ENCODE results near the gene PAX7. TPM values are rescaled to one million over a fixed set of nuclear protein-coding genes. Genes with fewer than 3 reads are reported as not detected.

PAX7 gene
- total and polyA plus RNA-seq, 2 of the 4 experiments (the other 2 are of a cell fraction): not detected

DNA sequence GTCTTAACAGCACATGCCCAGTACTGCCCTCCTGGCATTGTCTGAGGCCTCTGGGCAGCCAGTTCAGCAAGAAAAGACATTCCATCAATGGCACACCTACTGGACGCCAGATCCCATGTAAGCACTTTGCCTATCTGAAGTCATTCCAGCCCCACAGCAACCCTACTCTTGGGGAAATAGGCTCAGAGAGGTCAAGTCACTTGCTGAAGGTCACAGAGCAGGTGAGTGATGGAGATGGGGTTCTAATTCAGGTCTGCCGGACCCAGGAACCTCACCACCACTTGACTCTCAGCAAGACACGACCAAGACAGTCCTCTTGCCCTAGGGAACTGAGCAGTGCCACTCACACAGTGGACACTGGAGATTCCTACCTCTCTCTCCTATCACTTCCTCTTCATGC, 79.4 kb downstream of the PAX7 start:
- POLR2A ChIA-PET (ENCODE audit: unreplicated experiment): no interaction called here

More for the DNA sequence above, 79.4 kb downstream of the PAX7 start:
- no peaks in the 10 kb centered on the region for H3K9me1 ChIP-seq (ENCODE audit: insufficient read depth, low read length)
- DNase-seq (no peak), ATAC-seq (ENCODE audit: low read depth) (no peak)
- CTCF ChIA-PET: no interaction called here
- no peak overlapping the region for H3K9ac ChIP-seq (ENCODE audit: low read depth, low read length)
- no TSS peak for BruUV-seq (replicated peaks)
- no peak overlapping the region for H4K91ac ChIP-seq (ENCODE audit: insufficient read depth, low read depth, low read length)
- H3K36me3 ChIP-seq (ENCODE audit: control insufficient read depth, insufficient read depth, low read length): no peaks in the 10 kb centered on the region
- H2BK120ac ChIP-seq (ENCODE audit: low read depth, low read length): no peak overlapping the region
- no peak overlapping the region for H3K18ac ChIP-seq (ENCODE audit: low read depth, low read length)
- no peak overlapping the region for H3K14ac ChIP-seq (replicated peaks; ENCODE audit: low read depth, low read length)
- H2BK5ac ChIP-seq (ENCODE audit: low read depth, low read length, poor library complexity, severe bottlenecking): no peak overlapping the region
- TF ChIP-seq SMC3 (IDR thresholded peaks at IDR 0.05; ENCODE audit: low read depth, low read length): no peak
- no peak for TF ChIP-seq USF2 (IDR thresholded peaks at IDR 0.05; ENCODE audit: low read depth, low read length)
- TF ChIP-seq, protein P1, sequence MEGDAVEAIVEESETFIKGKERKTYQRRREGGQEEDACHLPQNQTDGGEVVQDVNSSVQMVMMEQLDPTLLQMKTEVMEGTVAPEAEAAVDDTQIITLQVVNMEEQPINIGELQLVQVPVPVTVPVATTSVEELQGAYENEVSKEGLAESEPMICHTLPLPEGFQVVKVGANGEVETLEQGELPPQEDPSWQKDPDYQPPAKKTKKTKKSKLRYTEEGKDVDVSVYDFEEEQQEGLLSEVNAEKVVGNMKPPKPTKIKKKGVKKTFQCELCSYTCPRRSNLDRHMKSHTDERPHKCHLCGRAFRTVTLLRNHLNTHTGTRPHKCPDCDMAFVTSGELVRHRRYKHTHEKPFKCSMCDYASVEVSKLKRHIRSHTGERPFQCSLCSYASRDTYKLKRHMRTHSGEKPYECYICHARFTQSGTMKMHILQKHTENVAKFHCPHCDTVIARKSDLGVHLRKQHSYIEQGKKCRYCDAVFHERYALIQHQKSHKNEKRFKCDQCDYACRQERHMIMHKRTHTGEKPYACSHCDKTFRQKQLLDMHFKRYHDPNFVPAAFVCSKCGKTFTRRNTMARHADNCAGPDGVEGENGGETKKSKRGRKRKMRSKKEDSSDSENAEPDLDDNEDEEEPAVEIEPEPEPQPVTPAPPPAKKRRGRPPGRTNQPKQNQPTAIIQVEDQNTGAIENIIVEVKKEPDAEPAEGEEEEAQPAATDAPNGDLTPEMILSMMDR (conservative IDR thresholded peaks at IDR 0.05; ENCODE audit: low read depth, low read length): no peak
- no peak for TF ChIP-seq CHD1 (IDR thresholded peaks at IDR 0.05; ENCODE audit: low read depth, low read length)
- no peak for TF ChIP-seq RFX5 (IDR thresholded peaks at IDR 0.05; ENCODE audit: low read depth, low read length)
- no peak for TF ChIP-seq MAZ (IDR thresholded peaks at IDR 0.05; ENCODE audit: borderline replicate concordance, low read depth, low read length)
- no peak for TF ChIP-seq FOS (IDR thresholded peaks at IDR 0.05; ENCODE audit: low read depth, low read length)
- no peak for TF ChIP-seq RAD21 (IDR thresholded peaks at IDR 0.05; ENCODE audit: low read length)
- no peak for TF ChIP-seq ELK1 (IDR thresholded peaks at IDR 0.05; ENCODE audit: borderline replicate concordance, low read depth, low read length)
- no peak for TF ChIP-seq NFE2L2 (IDR thresholded peaks at IDR 0.05; ENCODE audit: low read depth, low read length)
- TF ChIP-seq MXI1 (IDR thresholded peaks at IDR 0.05; ENCODE audit: borderline replicate concordance, low read depth, low read length): no peak
- TF ChIP-seq RCOR1 (IDR thresholded peaks at IDR 0.05; ENCODE audit: insufficient replicate concordance, low read length): no peak
- no peak for TF ChIP-seq MAFK (IDR thresholded peaks at IDR 0.05; ENCODE audit: low read depth, low read length)
- no peak for TF ChIP-seq CEBPB (IDR thresholded peaks at IDR 0.05; ENCODE audit: low read depth, low read length)
- TF ChIP-seq BHLHE40 (IDR thresholded peaks at IDR 0.05; ENCODE audit: low read depth, low read length): no peak
- no peak for TF ChIP-seq POLR2A (IDR thresholded peaks at IDR 0.05; ENCODE audit: low read depth, low read length)
- no peak overlapping the region for H3K4ac ChIP-seq (ENCODE audit: low read depth, low read length)
- H3K27me3 ChIP-seq (ENCODE audit: control insufficient read depth, insufficient read depth, low read length): peaks cover 2% of the 10 kb centered on the region; the same call in 1 of the 2 replicates
- no peak overlapping the region for H3K27ac ChIP-seq (ENCODE audit: insufficient read depth, low read length)
- H2AK5ac ChIP-seq (ENCODE audit: low read depth, low read length): no peak overlapping the region
- no peak overlapping the region for H3K56ac ChIP-seq (ENCODE audit: extremely low read depth, insufficient read depth, low read length)
- H3K23ac ChIP-seq (ENCODE audit: low read depth, low read length): no peak overlapping the region
- no peak overlapping the region for H4K8ac ChIP-seq (ENCODE audit: low read depth in 2 of 2, low read length in 2 of 2)
- no peak overlapping the region for H3K4me3 ChIP-seq (ENCODE audit: insufficient read depth, low read depth, low read length)
- no peaks in the 10 kb centered on the region for H4K20me1 ChIP-seq (ENCODE audit: insufficient read depth, low read length)
- H3K9me3 ChIP-seq (ENCODE audit: control insufficient read depth, insufficient read depth, low read length): no peaks in the 10 kb centered on the region
- dilution Hi-C loops (cut with HindIII; ENCODE audit: low sequenced_read_pairs, unreplicated experiment) (no loop called here), intact Hi-C loops (cut with micrococcal nuclease) (no loop called here), in situ Hi-C loops (cut with MboI; ENCODE audit: low sequenced_read_pairs) (no loop called here)
- H4K5ac ChIP-seq (ENCODE audit: low read depth, low read length): no peak overlapping the region
- no CpG with 5 or more reads among the region's 3 CpGs for WGBS, 2 experiments (ENCODE audit: extremely low coverage in 2 of 2, insufficient read length in 1 of 2)
- no peak overlapping the region for H3K4me2 ChIP-seq (ENCODE audit: low read depth, low read length)
- no peak overlapping the region for H2BK15ac ChIP-seq (ENCODE audit: low read depth, low read length)
- no peak overlapping the region for H2BK20ac ChIP-seq (ENCODE audit: low read depth, low read length)
- H3K79me1 ChIP-seq (ENCODE audit: low read depth in 1 of 2, low read length in 2 of 2): no peaks in the 10 kb centered on the region
- H2AFZ ChIP-seq (replicated peaks; ENCODE audit: low read length, poor library complexity): peak overlapping the region; percentile 17
- H2AK9ac ChIP-seq (replicated peaks; ENCODE audit: low read depth, low read length, poor library complexity): no peak overlapping the region
- no peaks in the 10 kb centered on the region for H3K4me1 ChIP-seq (ENCODE audit: control insufficient read depth, insufficient read depth, low read length)

All from IMR-90 (cell line).